H9 (cell line): Measurements from ENCODE around the gene HEBP2. TPM values are rescaled to one million over a fixed set of nuclear protein-coding genes. Genes with fewer than 3 reads are reported as not detected.

Experiments used
- DNase-seq: peaks from one replicate; pipeline ENCODE4 v3.0.0-alpha.2; 2017
- H2AFZ ChIP-seq: one replicate; pipeline ENCODE4 v1.6.1; 2013; ENCODE audit warnings: mild to moderate bottlenecking, low read length, control low read depth, moderate library complexity
- H2AK5ac ChIP-seq: 2 replicates; pipeline ENCODE4 v1.6.1; 2013; ENCODE audit warnings: low read length, control low read depth, mixed read lengths; ENCODE audit not compliant: insufficient read length
- H2BK120ac ChIP-seq: one replicate; pipeline ENCODE4 v1.6.1; 2013; ENCODE audit warnings: low read depth, mild to moderate bottlenecking, low read length, control low read depth, inconsistent platforms; ENCODE audit not compliant: poor library complexity, severe bottlenecking
- H2BK12ac ChIP-seq: 2 replicates; pipeline ENCODE4 v1.6.1; 2013; ENCODE audit warnings: low read length, control low read depth, mixed read lengths, low read depth; ENCODE audit not compliant: insufficient read length
- H2BK15ac ChIP-seq: 2 replicates; pipeline ENCODE4 v1.6.1; 2013; ENCODE audit warnings: low read depth, low read length, control low read depth
- H2BK20ac ChIP-seq: one replicate; pipeline ENCODE4 v1.6.1; 2013; ENCODE audit warnings: low read depth, mild to moderate bottlenecking, low read length, control low read depth, inconsistent platforms; ENCODE audit not compliant: poor library complexity, severe bottlenecking
- H2BK5ac ChIP-seq: 2 replicates; pipeline ENCODE4 v1.6.1; 2013; ENCODE audit warnings: low read length, control low read depth, mixed read lengths; ENCODE audit not compliant: insufficient read length
- H3K14ac ChIP-seq: 2 replicates; pipeline ENCODE4 v1.6.1; 2013; ENCODE audit warnings: low read length, control low read depth; ENCODE audit not compliant: insufficient read depth
- H3K18ac ChIP-seq: 2 replicates; pipeline ENCODE4 v1.6.1; 2013; ENCODE audit warnings: low read depth, mild to moderate bottlenecking, mixed read lengths, low read length, control low read depth; ENCODE audit not compliant: insufficient read length
- H3K23ac ChIP-seq: 2 replicates; pipeline ENCODE4 v1.6.1; 2013; ENCODE audit warnings: low read length, control low read depth, mixed read lengths, low read depth; ENCODE audit not compliant: insufficient read length
- H3K23me2 ChIP-seq: 2 replicates; pipeline ENCODE4 v1.6.1; 2013; ENCODE audit warnings: low read depth, mild to moderate bottlenecking, mixed read lengths, low read length, control low read depth; ENCODE audit not compliant: insufficient read length, poor library complexity, severe bottlenecking
- H3K27ac ChIP-seq: 2 replicates; pipeline ENCODE4 v1.5.1; 2013; ENCODE audit warnings: low read length, control low read depth, mixed read lengths, low read depth; ENCODE audit not compliant: insufficient read length
- H3K27me3 ChIP-seq: 2 replicates; pipeline ENCODE4 v1.6.1; 2013; ENCODE audit warnings: low read length, control low read depth, inconsistent platforms; ENCODE audit not compliant: insufficient read depth
- H3K4ac ChIP-seq: 2 replicates; pipeline ENCODE4 v1.6.1; 2013; ENCODE audit warnings: low read depth, mild to moderate bottlenecking, control low read depth, inconsistent platforms, low read length, moderate library complexity
- H3K4me1 ChIP-seq: 2 replicates; pipeline ENCODE4 v1.6.1; 2013; ENCODE audit warnings: low read length, control low read depth, inconsistent platforms; ENCODE audit not compliant: insufficient read depth
- H3K4me2 ChIP-seq: 2 replicates; pipeline ENCODE4 v1.6.1; 2013; ENCODE audit warnings: low read length, control low read depth, mixed read lengths; ENCODE audit not compliant: insufficient read length, insufficient read depth
- H3K56ac ChIP-seq: 2 replicates; pipeline ENCODE4 v1.6.1; 2013; ENCODE audit warnings: low read depth, mild to moderate bottlenecking, mixed read lengths, low read length, control low read depth; ENCODE audit not compliant: insufficient read length
- H3K79me1 ChIP-seq: 2 replicates; pipeline ENCODE4 v1.6.1; 2013; ENCODE audit warnings: low read depth, mild to moderate bottlenecking, moderate library complexity, low read length, control low read depth, inconsistent platforms; ENCODE audit not compliant: insufficient read depth, poor library complexity, severe bottlenecking
- H3K79me2 ChIP-seq: 2 replicates; pipeline ENCODE4 v1.6.1; 2013; ENCODE audit warnings: low read length, control low read depth, inconsistent platforms; ENCODE audit not compliant: insufficient read depth
- H3K9ac ChIP-seq: 2 replicates; pipeline ENCODE4 v1.6.1; 2013; ENCODE audit warnings: low read length, control low read depth, mixed read lengths; ENCODE audit not compliant: insufficient read length; ENCODE audit errors: extremely low read depth
- H3K9me3 ChIP-seq: one replicate; pipeline ENCODE4 v1.6.1; 2013; ENCODE audit warnings: low read depth, low read length, inconsistent platforms; ENCODE audit not compliant: control insufficient read depth
- H3T11ph ChIP-seq: one replicate; pipeline ENCODE4 v1.6.1; 2013; ENCODE audit warnings: mild to moderate bottlenecking, low read length, control low read depth, inconsistent platforms
- H4K20me1 ChIP-seq: one replicate; pipeline ENCODE4 v1.6.1; 2013; ENCODE audit not compliant: control insufficient read depth, insufficient read length, insufficient read depth
- H4K5ac ChIP-seq: 2 replicates; pipeline ENCODE4 v1.6.1; 2013; ENCODE audit warnings: low read depth, mild to moderate bottlenecking, mixed read lengths, low read length, control low read depth; ENCODE audit not compliant: insufficient read length
- H4K8ac ChIP-seq: replicated peaks from 2 replicates; pipeline ENCODE4 v1.6.1; 2013; ENCODE audit warnings: low read length, control low read depth, mixed read lengths, low read depth; ENCODE audit not compliant: insufficient read length
- H4K91ac ChIP-seq: 2 replicates; pipeline ENCODE4 v1.6.1; 2013; ENCODE audit warnings: low read depth, mild to moderate bottlenecking, moderate library complexity, mixed read lengths, low read length, control low read depth; ENCODE audit not compliant: insufficient read length
- H3K27ac Mint-ChIP-seq, 3 experiments: 2 replicates in 2 of 3; 3 replicates in 1 of 3; pipeline ENCODE4 v1.8.0; 2020 to 2021; ENCODE audit warnings: mixed read lengths in 3 of 3, mild to moderate bottlenecking in 1 of 3, moderate library complexity in 1 of 3
- H3K27me3 Mint-ChIP-seq: 2 replicates; pipeline ENCODE4 v1.8.0; 2021; ENCODE audit warnings: low read depth, mild to moderate bottlenecking, moderate library complexity, mixed read lengths
- H3K36me3 Mint-ChIP-seq, 3 experiments: 2 replicates in 2 of 3; 3 replicates in 1 of 3; pipeline ENCODE4 v1.8.0; 2020 to 2021; ENCODE audit warnings: low read depth in 3 of 3, mixed read lengths in 3 of 3; ENCODE audit not compliant: insufficient read depth in 1 of 3
- H3K4me1 Mint-ChIP-seq, 2 experiments: 2 replicates each; pipeline ENCODE4 v1.8.0; 2020; ENCODE audit warnings: mixed read lengths in 2 of 2
- H3K4me3 Mint-ChIP-seq, 2 experiments: 2 replicates in 1 of 2; 3 replicates in 1 of 2; pipeline ENCODE4 v1.8.0; 2020 to 2021; ENCODE audit warnings: mild to moderate bottlenecking in 2 of 2, mixed read lengths in 2 of 2, moderate library complexity in 1 of 2
- H3K9me3 Mint-ChIP-seq, 2 experiments: 2 replicates in 1 of 2; 3 replicates in 1 of 2; pipeline ENCODE4 v1.8.0; 2020; ENCODE audit warnings: mild to moderate bottlenecking in 2 of 2, mixed read lengths in 2 of 2, moderate library complexity in 1 of 2
- CTCF ChIP-seq: fragments of 200-600 bp; sonication (generic); conservative IDR thresholded peaks from 3 replicates; pipeline ENCODE4 v1.8.0; 2021; ENCODE audit warnings: antibody characterized with exemption, mild to moderate bottlenecking
- total RNA-seq: library from RNA; stranded (reverse); gene quantifications from 2 replicates; pipeline ENCODE4 v1.2.1, GENCODE V29; 2021

Gene HEBP2
- total RNA-seq, 1 experiment from 2014 or later = 57.8 TPM

DNA sequence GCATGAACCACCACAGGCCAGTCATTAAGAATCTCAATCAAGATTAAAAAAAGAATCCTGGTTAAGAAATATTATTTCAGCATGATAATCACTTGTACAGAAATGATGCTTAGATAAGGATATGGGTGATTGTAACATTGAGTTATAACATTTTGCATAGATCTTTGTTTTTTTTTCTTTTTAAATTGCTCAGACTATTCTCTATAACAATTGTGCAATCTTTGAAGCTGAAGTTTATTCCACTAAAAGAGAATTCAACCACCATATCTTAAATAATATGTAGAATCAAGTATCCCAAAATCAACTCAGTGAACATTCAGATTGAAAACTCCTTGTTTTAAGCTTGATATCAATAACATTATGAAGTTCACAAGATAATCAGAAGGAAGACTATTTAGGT, 27.0 kb upstream of the HEBP2 start:
- H3K27me3 ChIP-seq = no peaks in the 10 kb centered on the region
- H2AK5ac ChIP-seq = no peak overlapping the region
- no peak overlapping the region for H3T11ph ChIP-seq
- no peak overlapping the region for H3K14ac ChIP-seq
- Mint-ChIP-seq H3K4me1 (peaks cover 16% of the 10 kb centered on the region in 2 experiments), H3K27ac (no peak overlapping the region), H3K36me3 (no peaks in the 10 kb centered on the region), H3K9me3 (no peaks in the 10 kb centered on the region), H3K27me3 (no peaks in the 10 kb centered on the region), H3K4me3 (no peak overlapping the region)
- H4K8ac ChIP-seq = no peak overlapping the region
- H4K5ac ChIP-seq = no peak overlapping the region
- no peak for DNase-seq
- H2BK12ac ChIP-seq = no peak overlapping the region
- no peak overlapping the region for H3K18ac ChIP-seq
- no peaks in the 10 kb centered on the region for H3K9me3 ChIP-seq
- no peak overlapping the region for H3K23ac ChIP-seq
- no peak overlapping the region for H3K27ac ChIP-seq
- no peak overlapping the region for H3K4ac ChIP-seq
- H2BK20ac ChIP-seq = no peak overlapping the region
- no peak overlapping the region for H3K9ac ChIP-seq
- no peak overlapping the region for H4K91ac ChIP-seq
- no peak overlapping the region for H3K56ac ChIP-seq
- no peaks in the 10 kb centered on the region for H3K79me2 ChIP-seq
- H4K20me1 ChIP-seq = no peaks in the 10 kb centered on the region
- no peak overlapping the region for H3K4me2 ChIP-seq
- no peak overlapping the region for H2AFZ ChIP-seq
- H3K4me1 ChIP-seq = peaks cover 2% of the 10 kb centered on the region; the same call in 1 of the 2 replicates
- no peaks in the 10 kb centered on the region for H3K79me1 ChIP-seq
- H2BK5ac ChIP-seq = no peak overlapping the region
- no peak overlapping the region for H2BK15ac ChIP-seq
- TF ChIP-seq CTCF = no peak
- no peak overlapping the region for H2BK120ac ChIP-seq
- no peaks in the 10 kb centered on the region for H3K23me2 ChIP-seq
